Fibroblast of skin of back (primary cell): ENCODE measurements around the gene FAM8A1. TPM values are rescaled to one million over a fixed set of nuclear protein-coding genes. Genes with fewer than 3 reads are reported as not detected.
"Not testable (repeated sequence)": the region's sequence is repeated elsewhere in the genome, so short reads cannot be mapped to it uniquely, and the experiment has no call there.

Source experiments
- DNase-seq: peaks from one replicate; pipeline ENCODE4 v3.0.0-alpha.2; 2013
- polyA plus RNA-seq, 2 experiments: library from polyadenylated mRNA; unstranded; fragments of 120-200 nt; gene quantifications; one replicate each; pipeline ENCODE4 v1.2.1, GENCODE V29; 2013; ENCODE audit not compliant: insufficient read length in 2 of 2

The FAM8A1 gene
- polyA plus RNA-seq (2013, experiment 1 of 2; ENCODE audit: insufficient read length), result 12.9 TPM
- 21.7 TPM for polyA plus RNA-seq (2013, experiment 2 of 2; ENCODE audit: insufficient read length)

GRCh38 chr6:17599877-17600526 is at the start of gene FAM8A1:
Gene FAM8A1, plus strand, starts transcription at chr6:17600302. Its CDS starts 108 bp downstream, at chr6:17600410.
- peak; percentile 88 for DNase-seq

GRCh38 chr6:17551383-17551958 is 48.6 kb upstream of the FAM8A1 start:
- DNase-seq, result no peak

- DNase-seq, result no peak
Measured at GRCh38 chr6:17552861-17553260, 47.2 kb upstream of the FAM8A1 start.

GRCh38 chr6:17556014-17556413 is 44.1 kb upstream of the FAM8A1 start:
- DNase-seq, result no peak

GRCh38 chr6:17562636-17563035 is 37.5 kb upstream of the FAM8A1 start:
- DNase-seq, result no peak

GRCh38 chr6:17565399-17565798 is 34.7 kb upstream of the FAM8A1 start:
- no peak for DNase-seq

GRCh38 chr6:17574866-17575560 is 25.1 kb upstream of the FAM8A1 start:
- peak; percentile 78 for DNase-seq

- no peak for DNase-seq
Measured at GRCh38 chr6:17577059-17577458, 23.0 kb upstream of the FAM8A1 start.

- DNase-seq, result peak; percentile 50
Measured at GRCh38 chr6:17580518-17581048, 19.5 kb upstream of the FAM8A1 start.

- DNase-seq, result not testable (repeated sequence)
Measured at GRCh38 chr6:17581282-17581681, 18.8 kb upstream of the FAM8A1 start.

GRCh38 chr6:17583811-17584210 is 16.3 kb upstream of the FAM8A1 start:
- DNase-seq, result peak; percentile 37

GRCh38 chr6:17584241-17584803 is 15.8 kb upstream of the FAM8A1 start:
- DNase-seq, result peak; percentile 84

- DNase-seq, result no peak
Measured at GRCh38 chr6:17585766-17586490, 14.2 kb upstream of the FAM8A1 start.

GRCh38 chr6:17586623-17587022 is 13.5 kb upstream of the FAM8A1 start:
- not testable (repeated sequence) for DNase-seq

GRCh38 chr6:17588011-17588410 is 12.1 kb upstream of the FAM8A1 start:
- no peak for DNase-seq

GRCh38 chr6:17589406-17590096 is 10.6 kb upstream of the FAM8A1 start:
- peak; percentile 86 for DNase-seq

GRCh38 chr6:17591287-17591686 is 8.8 kb upstream of the FAM8A1 start:
- no peak for DNase-seq

GRCh38 chr6:17593246-17593645 is 6.9 kb upstream of the FAM8A1 start:
- DNase-seq, result no peak

GRCh38 chr6:17596085-17596484 is 4.0 kb upstream of the FAM8A1 start:
- no peak for DNase-seq

- peak; percentile 30 for DNase-seq
Measured at GRCh38 chr6:17600527-17601385, 654 bp downstream of the FAM8A1 start.

- no peak for DNase-seq
Measured at GRCh38 chr6:17601386-17601703, 1.2 kb downstream of the FAM8A1 start.
